Femur (tissue), 1 donor: Measurements from ENCODE around the gene GMCL1.
A peak's percentile ranks its signal among the peaks of the same experiment; 100 is the strongest.
"Not testable (repeated sequence)": the region's sequence is repeated elsewhere in the genome, so short reads cannot be mapped to it uniquely, and the experiment has no call there.

Experiments used
- DNase-seq: peaks from one replicate; pipeline ENCODE4 v3.0.0-alpha.2; 2017

Gene GMCL1

GRCh38 chr2:69863298-69863697 lies 33.8 kb downstream of the GMCL1 start:
- DNase-seq = no peak

GRCh38 chr2:69888451-69888850 lies 59.0 kb downstream of the GMCL1 start:
- DNase-seq = no peak

DNA sequence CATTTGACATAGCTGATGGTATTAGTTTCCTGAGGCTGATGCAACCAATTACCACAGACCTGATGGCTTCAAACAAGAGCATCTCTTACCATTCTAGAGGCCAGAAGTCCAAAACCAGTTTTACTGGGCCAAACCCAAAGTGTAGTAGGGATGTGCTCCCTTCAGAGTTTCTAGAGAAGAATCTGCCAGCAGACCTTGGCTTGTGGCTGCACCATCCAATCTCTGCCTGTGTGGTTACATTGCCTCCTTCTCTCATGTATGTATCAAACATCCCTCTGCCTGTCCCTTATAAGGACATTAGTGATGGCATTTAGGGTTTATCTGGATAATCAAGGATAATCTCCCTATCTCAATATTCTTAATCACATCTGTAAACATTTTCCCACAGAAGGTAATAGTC lies 59.8 kb downstream of the GMCL1 start:
- no peak for DNase-seq

GRCh38 chr2:69890881-69891280 lies 61.4 kb downstream of the GMCL1 start:
- no peak for DNase-seq

DNA sequence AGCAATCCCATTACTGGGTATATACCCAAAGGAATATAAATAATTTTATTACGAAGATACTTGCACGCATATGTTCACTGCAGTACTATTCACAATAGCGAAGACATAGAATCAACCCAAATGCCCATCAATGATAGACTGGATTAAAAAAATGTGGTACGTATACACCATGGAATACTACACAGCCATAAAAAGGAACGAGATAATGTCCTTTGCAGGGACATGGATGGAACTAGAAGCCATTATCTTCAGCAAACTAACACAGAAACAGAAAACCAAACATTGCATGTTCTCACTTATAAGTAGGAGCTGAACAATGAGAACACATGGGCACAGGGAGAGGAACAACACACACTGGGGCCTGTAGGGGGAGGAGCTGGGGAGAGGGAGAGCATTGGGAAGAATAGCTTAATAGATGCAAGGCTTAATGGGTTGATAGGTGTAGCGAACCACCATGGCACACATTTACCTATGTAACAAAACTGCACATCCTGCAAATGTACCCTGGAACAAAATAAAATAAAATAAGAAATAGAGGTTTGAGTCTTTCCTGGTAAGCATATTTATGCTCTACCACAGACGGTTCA lies 63.5 kb downstream of the GMCL1 start:
- not testable (repeated sequence) for DNase-seq

- DNase-seq = peak; percentile 89
These were observed 64.5 kb downstream of the GMCL1 start, which contains the start of gene SNRNP27 for GRCh38 chr2:69893684-69894551. Gene SNRNP27 (plus strand): TSS chr2:69893956. CDS start chr2:69893985, 29 bp downstream.

GRCh38 chr2:69894737-69895136 lies 65.3 kb downstream of the GMCL1 start:
- not testable (repeated sequence) for DNase-seq

GRCh38 chr2:69902213-69902922 lies 72.9 kb downstream of the GMCL1 start:
- peak; percentile 28 for DNase-seq

GRCh38 chr2:69907216-69907615 lies 77.8 kb downstream of the GMCL1 start:
- no peak for DNase-seq

GRCh38 chr2:69911985-69912563 lies 82.6 kb downstream of the GMCL1 start:
- no peak for DNase-seq

DNA sequence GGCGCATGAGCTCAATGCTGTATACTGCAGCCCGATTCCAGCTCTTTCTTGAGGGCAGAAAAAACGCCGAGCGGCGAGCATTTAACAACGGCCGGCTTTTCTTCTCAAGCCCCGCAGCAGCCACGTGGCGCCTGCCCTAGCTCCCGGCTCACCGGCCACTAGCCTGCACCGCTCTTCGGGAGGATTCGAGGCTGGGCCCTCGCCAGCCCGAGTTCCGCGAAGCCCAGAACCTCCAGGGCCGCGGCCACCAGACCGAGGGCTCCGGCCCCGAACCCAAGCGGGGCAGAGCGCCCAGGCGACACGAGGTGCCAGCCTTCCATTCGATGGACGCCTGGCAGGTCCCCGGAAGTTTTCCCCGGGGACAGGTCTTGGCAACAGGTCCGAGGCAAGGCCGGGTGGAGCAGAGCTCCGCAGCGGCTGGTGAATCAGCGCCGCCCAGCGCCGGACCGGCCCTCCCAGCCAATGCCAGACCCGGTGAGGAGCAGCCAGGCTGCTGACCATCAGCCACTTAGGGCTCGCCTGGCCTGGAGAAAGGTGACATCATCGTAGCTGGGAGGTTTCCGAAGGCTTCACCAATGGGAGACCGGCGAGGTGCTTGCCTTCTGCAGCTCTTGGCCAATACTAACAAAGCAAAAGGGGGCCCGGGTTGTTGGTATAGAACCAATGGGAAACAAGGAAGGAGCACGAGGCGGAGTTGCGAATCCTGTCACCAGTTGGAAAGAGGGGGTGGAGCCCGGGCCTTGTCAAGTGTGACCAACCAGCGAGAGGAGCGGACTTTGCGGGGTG lies 84.9 kb downstream of the GMCL1 start:
- DNase-seq = peak; percentile 100

DNA sequence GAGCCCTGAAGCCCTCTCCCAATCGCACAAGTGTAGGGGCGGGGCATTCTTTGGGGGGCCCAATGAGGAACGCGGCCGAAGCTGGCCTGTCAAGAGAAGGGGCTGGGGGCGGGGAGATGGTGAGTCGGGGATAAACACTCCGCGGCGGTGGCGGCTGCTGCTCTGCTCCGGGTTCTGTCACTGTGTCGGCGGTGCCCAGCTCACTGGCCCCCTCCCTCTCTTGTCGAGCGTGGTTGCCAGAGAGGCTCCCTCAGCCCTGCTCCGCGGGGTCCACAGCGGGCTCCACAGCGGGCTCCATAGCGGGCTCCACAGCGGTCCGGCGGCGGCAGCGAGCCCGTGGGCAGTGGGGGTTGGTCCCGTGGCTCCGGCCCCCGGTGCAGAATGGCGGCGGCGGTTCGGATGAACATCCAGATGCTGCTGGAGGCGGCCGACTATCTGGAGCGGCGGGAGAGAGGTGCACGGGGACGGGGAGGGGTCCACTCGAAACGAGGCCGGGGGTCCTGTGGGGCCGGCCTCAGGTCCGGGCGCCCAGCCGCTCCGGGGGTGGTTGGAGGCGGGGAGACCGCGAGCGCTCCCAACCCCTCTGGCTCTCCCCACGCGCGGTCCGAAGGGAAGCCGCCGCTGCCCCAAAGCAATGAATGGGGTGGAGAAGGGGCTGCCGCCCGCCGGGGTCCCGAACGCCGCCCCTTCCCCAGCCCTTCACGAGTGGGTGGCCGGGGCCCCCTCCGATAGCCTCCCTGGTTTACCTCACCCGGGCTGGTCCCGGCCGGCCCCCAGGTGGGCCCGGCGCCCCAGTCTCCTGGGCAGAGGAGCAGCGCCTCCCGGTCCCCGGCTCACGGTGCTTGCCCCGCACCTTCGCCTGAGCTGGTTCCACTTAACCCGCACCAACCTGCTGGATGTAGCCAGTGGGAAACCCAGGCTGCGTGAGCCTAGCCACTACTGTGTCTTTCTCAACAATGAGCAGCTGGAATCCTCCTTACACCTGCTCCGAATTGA lies 85.8 kb downstream of the GMCL1 start, which contains the start of gene MXD1:
TSS of gene MXD1 (plus strand) at position 160 of the 996 bp plus-strand sequence. CDS start at position 382, 222 bp downstream.
- peak; percentile 34 for DNase-seq

GRCh38 chr2:69916106-69916505 lies 86.6 kb downstream of the GMCL1 start:
- DNase-seq = no peak

DNA sequence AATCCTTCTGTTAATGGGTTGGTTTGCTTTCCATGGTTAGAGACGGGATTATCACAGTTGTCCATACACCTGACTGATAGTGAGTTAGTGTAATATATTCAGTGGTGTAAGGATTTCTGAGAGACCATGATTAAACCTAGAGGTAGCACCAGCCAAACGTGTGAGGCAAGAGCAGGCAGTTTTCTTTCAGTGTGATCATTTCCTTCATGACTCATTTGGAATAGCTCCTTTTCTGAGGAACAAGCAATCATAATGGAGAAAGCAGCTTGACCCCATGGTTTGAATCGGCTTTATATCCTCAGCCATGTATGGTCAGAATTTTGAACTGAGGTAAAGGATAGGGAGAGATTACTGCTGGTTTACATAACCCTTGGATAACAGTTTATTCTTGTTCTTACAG lies 88.4 kb downstream of the GMCL1 start:
- DNase-seq = no peak

DNA sequence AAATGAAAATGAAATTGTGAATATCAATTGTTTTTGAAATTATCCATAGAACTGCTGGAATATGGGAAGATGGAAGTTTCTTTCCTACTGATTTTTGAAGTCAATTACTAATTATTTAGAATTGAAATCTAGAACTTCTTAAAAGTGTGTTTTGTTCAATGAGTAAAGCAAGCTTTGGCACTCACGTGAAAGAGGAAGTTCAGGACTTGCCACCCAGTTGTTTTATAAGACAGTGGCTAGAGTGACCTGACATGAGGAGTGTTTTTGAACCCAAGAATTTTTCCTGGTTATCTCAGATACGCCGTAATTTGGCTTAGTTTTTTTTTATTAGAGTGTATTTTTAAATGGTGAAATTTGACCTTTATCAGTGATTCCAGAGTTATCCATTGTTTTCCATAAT lies 88.9 kb downstream of the GMCL1 start:
- DNase-seq = no peak

- no peak for DNase-seq
These were observed 93.7 kb downstream of the GMCL1 start for GRCh38 chr2:69923116-69923515.

DNA sequence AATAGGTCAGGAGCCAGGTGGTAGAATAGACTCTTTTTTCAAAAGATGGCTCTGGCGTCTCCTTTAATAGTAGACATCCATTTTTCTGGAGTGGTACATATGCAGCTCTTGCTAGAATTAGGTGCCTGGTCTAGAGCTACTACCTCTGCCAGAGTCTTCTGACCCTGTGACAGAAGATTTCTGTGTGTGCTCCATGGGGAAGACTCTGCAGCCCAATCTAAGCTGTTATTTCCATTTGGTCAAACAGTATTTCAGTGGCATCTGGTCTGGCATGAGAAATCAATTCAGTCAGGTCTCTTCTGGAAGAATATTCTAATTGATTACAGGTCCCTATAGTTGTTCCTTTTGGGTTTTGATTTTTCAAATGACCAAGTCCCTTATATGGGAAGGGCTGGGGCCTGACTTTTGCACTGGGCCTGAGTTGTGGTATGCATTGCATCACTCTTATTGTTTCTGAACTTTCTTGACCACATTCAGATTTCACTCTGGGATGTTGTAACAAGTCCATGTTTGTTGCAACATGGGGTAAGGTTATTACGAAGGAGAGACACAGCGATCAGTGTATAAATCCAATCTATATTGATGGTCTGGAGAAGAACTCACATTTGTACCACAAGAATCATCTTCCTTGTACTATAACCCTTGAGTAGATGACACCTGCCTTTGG lies 97.5 kb downstream of the GMCL1 start:
- no peak for DNase-seq
